Measurements from ENCODE around the gene SEPTIN1. TPM values are rescaled to one million over a fixed set of nuclear protein-coding genes. Genes with fewer than 3 reads are reported as not detected.

The SEPTIN1 gene
- total and polyA plus RNA-seq, 2 experiments from 2014 or later, result 0.21 to 3.9 TPM

DNA sequence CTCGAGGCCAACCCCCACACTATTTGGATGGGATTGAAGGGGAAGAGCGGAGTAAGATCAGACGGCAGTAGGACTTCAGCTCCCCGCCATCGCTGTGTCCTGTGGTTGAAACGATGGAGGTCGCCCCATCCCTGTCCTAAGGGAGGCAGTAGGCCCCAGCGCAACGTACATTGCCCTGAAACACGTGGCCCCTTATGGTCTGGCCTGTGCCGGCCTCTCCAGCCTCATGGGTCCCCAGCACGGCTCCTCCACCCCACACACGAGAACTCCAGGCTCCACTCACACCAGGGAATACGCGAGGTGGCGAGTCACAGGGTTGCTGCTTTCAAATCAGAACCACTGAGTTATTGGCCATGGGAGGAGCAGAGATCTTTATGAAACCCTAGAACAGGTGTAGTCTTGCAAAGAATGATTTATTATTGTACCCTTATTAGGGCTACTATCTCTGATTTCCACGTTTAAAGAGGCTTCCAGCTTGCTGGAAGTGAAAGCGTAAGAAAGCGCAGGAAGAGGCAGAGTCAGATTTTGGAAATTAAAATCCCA lies 48.1 kb upstream of the SEPTIN1 start:
- no peaks in the 10 kb centered on the region for H3K27me3 ChIP-seq (ENCODE audit: insufficient read depth)
- ATAC-seq (peak; percentile 68), DNase-seq (ENCODE audit: low spot score) (no peak)
- Mint-ChIP-seq H3K27ac (no peak overlapping the region), H3K4me3 (no peak overlapping the region), H3K36me3 (ENCODE audit: low read depth) (peaks cover 33% of the 10 kb centered on the region), H3K9me3 (no peaks in the 10 kb centered on the region; the same call in 2 of the 3 replicates), H3K27me3 (ENCODE audit: insufficient read depth, low read depth, poor library complexity) (peaks cover 14% of the 10 kb centered on the region), H3K4me1 (peaks cover 11% of the 10 kb centered on the region)
- H4K20me1 ChIP-seq (replicated peaks; ENCODE audit: insufficient read depth), result peaks cover 10% of the 10 kb centered on the region; the same call in 1 of the 2 replicates
- H3K9me2 ChIP-seq (ENCODE audit: insufficient read depth), result no peaks in the 10 kb centered on the region
- H3K27ac ChIP-seq (ENCODE audit: low read depth), result peak overlapping the region; percentile 56; the same call in 1 of the 2 replicates
- peaks cover 15% of the 10 kb centered on the region for H3K4me1 ChIP-seq (ENCODE audit: insufficient read depth)
- H3K36me3 ChIP-seq (ENCODE audit: insufficient read depth), result peaks cover 7% of the 10 kb centered on the region; the same call in 1 of the 2 replicates
- peaks cover 32% of the 10 kb centered on the region for H3K79me2 ChIP-seq (replicated peaks; ENCODE audit: insufficient read depth)
- H3K4me3 ChIP-seq, result peak overlapping the region; percentile 6; the same call in 1 of the 2 replicates
- H3K4me2 ChIP-seq, result peak overlapping the region; percentile 35
- H3F3A ChIP-seq (replicated peaks; ENCODE audit: low read depth), result peaks cover 11% of the 10 kb centered on the region
- TF ChIP-seq STAT1 (IDR thresholded peaks at IDR 0.05; ENCODE audit: unreplicated experiment), result no peak
- peak; percentile 0; the same call in 1 of the 2 replicates for TF ChIP-seq POLR2AphosphoS5 (IDR thresholded peaks at IDR 0.05; ENCODE audit: low read depth)
- TF ChIP-seq, protein P1, sequence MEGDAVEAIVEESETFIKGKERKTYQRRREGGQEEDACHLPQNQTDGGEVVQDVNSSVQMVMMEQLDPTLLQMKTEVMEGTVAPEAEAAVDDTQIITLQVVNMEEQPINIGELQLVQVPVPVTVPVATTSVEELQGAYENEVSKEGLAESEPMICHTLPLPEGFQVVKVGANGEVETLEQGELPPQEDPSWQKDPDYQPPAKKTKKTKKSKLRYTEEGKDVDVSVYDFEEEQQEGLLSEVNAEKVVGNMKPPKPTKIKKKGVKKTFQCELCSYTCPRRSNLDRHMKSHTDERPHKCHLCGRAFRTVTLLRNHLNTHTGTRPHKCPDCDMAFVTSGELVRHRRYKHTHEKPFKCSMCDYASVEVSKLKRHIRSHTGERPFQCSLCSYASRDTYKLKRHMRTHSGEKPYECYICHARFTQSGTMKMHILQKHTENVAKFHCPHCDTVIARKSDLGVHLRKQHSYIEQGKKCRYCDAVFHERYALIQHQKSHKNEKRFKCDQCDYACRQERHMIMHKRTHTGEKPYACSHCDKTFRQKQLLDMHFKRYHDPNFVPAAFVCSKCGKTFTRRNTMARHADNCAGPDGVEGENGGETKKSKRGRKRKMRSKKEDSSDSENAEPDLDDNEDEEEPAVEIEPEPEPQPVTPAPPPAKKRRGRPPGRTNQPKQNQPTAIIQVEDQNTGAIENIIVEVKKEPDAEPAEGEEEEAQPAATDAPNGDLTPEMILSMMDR (conservative IDR thresholded peaks at IDR 0.05; ENCODE audit: low read depth in 2 of 2), result peak; percentile 15 to 18; a peak in 3 of 4 replicates
- TF ChIP-seq, protein P2, sequence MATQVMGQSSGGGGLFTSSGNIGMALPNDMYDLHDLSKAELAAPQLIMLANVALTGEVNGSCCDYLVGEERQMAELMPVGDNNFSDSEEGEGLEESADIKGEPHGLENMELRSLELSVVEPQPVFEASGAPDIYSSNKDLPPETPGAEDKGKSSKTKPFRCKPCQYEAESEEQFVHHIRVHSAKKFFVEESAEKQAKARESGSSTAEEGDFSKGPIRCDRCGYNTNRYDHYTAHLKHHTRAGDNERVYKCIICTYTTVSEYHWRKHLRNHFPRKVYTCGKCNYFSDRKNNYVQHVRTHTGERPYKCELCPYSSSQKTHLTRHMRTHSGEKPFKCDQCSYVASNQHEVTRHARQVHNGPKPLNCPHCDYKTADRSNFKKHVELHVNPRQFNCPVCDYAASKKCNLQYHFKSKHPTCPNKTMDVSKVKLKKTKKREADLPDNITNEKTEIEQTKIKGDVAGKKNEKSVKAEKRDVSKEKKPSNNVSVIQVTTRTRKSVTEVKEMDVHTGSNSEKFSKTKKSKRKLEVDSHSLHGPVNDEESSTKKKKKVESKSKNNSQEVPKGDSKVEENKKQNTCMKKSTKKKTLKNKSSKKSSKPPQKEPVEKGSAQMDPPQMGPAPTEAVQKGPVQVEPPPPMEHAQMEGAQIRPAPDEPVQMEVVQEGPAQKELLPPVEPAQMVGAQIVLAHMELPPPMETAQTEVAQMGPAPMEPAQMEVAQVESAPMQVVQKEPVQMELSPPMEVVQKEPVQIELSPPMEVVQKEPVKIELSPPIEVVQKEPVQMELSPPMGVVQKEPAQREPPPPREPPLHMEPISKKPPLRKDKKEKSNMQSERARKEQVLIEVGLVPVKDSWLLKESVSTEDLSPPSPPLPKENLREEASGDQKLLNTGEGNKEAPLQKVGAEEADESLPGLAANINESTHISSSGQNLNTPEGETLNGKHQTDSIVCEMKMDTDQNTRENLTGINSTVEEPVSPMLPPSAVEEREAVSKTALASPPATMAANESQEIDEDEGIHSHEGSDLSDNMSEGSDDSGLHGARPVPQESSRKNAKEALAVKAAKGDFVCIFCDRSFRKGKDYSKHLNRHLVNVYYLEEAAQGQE (IDR thresholded peaks at IDR 0.05; ENCODE audit: unreplicated experiment), result no peak
- H2AFZ ChIP-seq, result peak overlapping the region; percentile 95

DNA sequence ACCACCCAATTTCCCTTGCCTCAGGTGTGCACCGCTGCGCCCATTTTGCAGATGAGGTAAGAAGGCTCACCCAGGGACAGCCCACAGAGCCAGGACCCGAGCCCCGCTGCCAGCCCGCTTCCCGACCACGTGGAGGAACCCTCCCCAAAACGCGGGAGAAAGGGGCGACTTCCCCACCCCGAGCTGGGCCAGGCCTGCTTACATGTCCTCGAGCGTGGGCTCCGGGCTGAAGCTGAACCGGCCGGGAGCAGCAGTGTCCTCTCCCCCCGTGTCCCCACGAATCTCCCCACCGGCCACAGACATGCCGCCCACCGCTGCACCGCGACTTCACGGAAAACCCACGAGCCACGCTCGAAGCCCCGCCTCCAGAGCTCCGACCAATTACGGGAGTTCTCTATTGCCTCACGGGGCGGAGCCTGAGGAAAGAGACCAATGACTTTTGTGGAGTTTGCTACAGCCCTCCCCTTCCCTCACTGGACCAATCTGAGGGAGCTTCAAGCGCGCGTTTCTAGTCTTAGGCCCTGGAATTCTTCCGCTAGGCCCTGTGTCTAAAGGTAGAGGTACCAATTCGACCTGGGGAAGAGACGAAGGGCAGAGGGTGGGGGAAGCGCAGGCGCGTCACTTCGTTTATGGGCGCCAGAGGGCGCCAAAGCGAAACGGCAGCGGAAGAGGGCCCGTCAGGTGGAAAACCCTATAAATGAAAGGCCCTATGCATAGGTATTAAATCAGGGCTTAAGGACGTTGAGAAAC lies 47.5 kb upstream of the SEPTIN1 start, which contains the start of gene DCTPP1:
DCTPP1 (minus strand) TSS at position 353 of the 750 bp plus-strand sequence; CDS start at position 303, 50 bp downstream.
- peaks cover 11% of the 10 kb centered on the region for H3F3A ChIP-seq (replicated peaks; ENCODE audit: low read depth)
- H3K4me3 ChIP-seq, result peak within 1 kb of the TSS; percentile 67
- DNase-seq (ENCODE audit: low spot score), result peak; percentile 100
- Mint-ChIP-seq H3K4me3 (no peak within 1 kb of the TSS), H3K4me1 (peaks cover 11% of the 10 kb centered on the region), H3K36me3 (ENCODE audit: low read depth) (peaks cover 34% of the 10 kb centered on the region), H3K9me3 (no peaks in the 10 kb centered on the region; the same call in 2 of the 3 replicates), H3K27me3 (ENCODE audit: insufficient read depth, low read depth, poor library complexity) (peaks cover 13% of the 10 kb centered on the region), H3K27ac (0 out of 2 replicates have a peak within 1 kb of the TSS, but pooled peaks have one; percentile 45)
- peaks cover 32% of the 10 kb centered on the region for H3K79me2 ChIP-seq (replicated peaks; ENCODE audit: insufficient read depth)
- ATAC-seq, result peak; percentile 97
- H3K4me2 ChIP-seq, result peak within 1 kb of the TSS; percentile 91
- no peaks in the 10 kb centered on the region for H3K27me3 ChIP-seq (ENCODE audit: insufficient read depth)
- no peaks in the 10 kb centered on the region for H3K9me2 ChIP-seq (ENCODE audit: insufficient read depth)
- H4K20me1 ChIP-seq (replicated peaks; ENCODE audit: insufficient read depth), result peaks cover 10% of the 10 kb centered on the region; the same call in 1 of the 2 replicates
- H3K27ac ChIP-seq (ENCODE audit: low read depth), result peak within 1 kb of the TSS; percentile 56; the same call in 1 of the 2 replicates
- H3K36me3 ChIP-seq (ENCODE audit: insufficient read depth), result peaks cover 7% of the 10 kb centered on the region; the same call in 1 of the 2 replicates
- peaks cover 15% of the 10 kb centered on the region for H3K4me1 ChIP-seq (ENCODE audit: insufficient read depth)
- H2AFZ ChIP-seq, result peak within 1 kb of the TSS; percentile 95
- TF ChIP-seq JUNB (IDR thresholded peaks at IDR 0.05; ENCODE audit: unreplicated experiment) (no peak), CREB1 (CRISPR knock-in tag; IDR thresholded peaks at IDR 0.05; ENCODE audit: low read depth) (peak; percentile 79), ZNF114 (CRISPR knock-in tag; IDR thresholded peaks at IDR 0.05) (no peak), EZH2phosphoT487 (IDR thresholded peaks at IDR 0.05; ENCODE audit: unreplicated experiment) (no peak), POLR2AphosphoS5 (IDR thresholded peaks at IDR 0.05; ENCODE audit: low read depth) (peak; percentile 68)
- TF ChIP-seq, protein P1 (conservative IDR thresholded peaks at IDR 0.05; ENCODE audit: low read depth in 2 of 2), result peak; percentile 84 to 95
- TF ChIP-seq, protein P3, sequence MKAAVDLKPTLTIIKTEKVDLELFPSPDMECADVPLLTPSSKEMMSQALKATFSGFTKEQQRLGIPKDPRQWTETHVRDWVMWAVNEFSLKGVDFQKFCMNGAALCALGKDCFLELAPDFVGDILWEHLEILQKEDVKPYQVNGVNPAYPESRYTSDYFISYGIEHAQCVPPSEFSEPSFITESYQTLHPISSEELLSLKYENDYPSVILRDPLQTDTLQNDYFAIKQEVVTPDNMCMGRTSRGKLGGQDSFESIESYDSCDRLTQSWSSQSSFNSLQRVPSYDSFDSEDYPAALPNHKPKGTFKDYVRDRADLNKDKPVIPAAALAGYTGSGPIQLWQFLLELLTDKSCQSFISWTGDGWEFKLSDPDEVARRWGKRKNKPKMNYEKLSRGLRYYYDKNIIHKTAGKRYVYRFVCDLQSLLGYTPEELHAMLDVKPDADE (IDR thresholded peaks at IDR 0.05), result 0 out of 2 replicates have a peak, but pooled peaks have one; percentile 2
